ENCODE results near the gene PALM2AKAP2. TPM values are rescaled to one million over a fixed set of nuclear protein-coding genes. Genes with fewer than 3 reads are reported as not detected.

The PALM2AKAP2 gene
- total RNA-seq, 1 donor from 2014 or later: 38.2 TPM

GRCh38 chr9:109751253-109751652 lies 28.7 kb upstream of the PALM2AKAP2 start:
- H3K36me3 ChIP-seq: no peaks in the 10 kb centered on the region
- H3K27ac ChIP-seq: no peak overlapping the region
- no peaks in the 10 kb centered on the region for H3K9me3 ChIP-seq
- H3K4me1 ChIP-seq: peaks cover 0 to 13% of the 10 kb centered on the region in 2 donors
- no peaks in the 10 kb centered on the region for H3K27me3 ChIP-seq
- DNase-seq (ENCODE audit: low spot score in 2 of 2): no peak
- intact Hi-C loops (cut with DNase I): no loop called here
- TF ChIP-seq CTCF (IDR thresholded peaks at IDR 0.05): no peak
- peak overlapping the region in 1 of 2 donors; percentile 22 for H3K4me3 ChIP-seq

DNA sequence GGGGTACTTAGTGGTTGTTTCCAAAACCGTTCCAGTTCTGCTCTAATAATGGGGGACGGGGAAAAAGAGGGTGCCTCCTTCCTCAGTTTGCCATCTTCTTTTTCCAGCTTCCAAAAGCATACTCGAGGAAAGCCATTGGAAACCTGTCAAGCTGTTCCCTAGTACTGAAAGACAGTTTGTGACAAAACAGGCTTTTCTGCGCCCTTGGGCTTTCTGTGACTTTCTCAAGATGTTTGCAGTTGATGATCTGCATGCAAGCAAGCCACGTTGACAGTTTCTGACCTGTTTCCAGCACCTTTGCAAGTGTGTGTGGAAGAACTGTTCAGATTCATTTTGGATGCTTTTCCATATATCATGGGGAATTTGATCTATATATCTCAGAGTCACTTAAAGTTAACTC lies 26.7 kb upstream of the PALM2AKAP2 start:
- DNase-seq (ENCODE audit: low spot score in 2 of 2): no peak
- TF ChIP-seq CTCF (IDR thresholded peaks at IDR 0.05): no peak
- Histone ChIP-seq H3K4me3 (no peak overlapping the region), H3K9me3 (no peaks in the 10 kb centered on the region), H3K4me1 (peaks cover 0 to 4% of the 10 kb centered on the region in 2 donors), H3K36me3 (no peaks in the 10 kb centered on the region), H3K27ac (no peak overlapping the region), H3K27me3 (no peaks in the 10 kb centered on the region)
- intact Hi-C loops (cut with DNase I): no loop called here

GRCh38 chr9:109755040-109755439 lies 25.0 kb upstream of the PALM2AKAP2 start:
- no peak overlapping the region for H3K27ac ChIP-seq
- no peak overlapping the region for H3K4me3 ChIP-seq
- H3K9me3 ChIP-seq: no peaks in the 10 kb centered on the region
- no peak for DNase-seq (ENCODE audit: low spot score in 2 of 2)
- H3K36me3 ChIP-seq: no peaks in the 10 kb centered on the region
- no peaks in the 10 kb centered on the region for H3K27me3 ChIP-seq
- intact Hi-C loops (cut with DNase I): no loop called here
- TF ChIP-seq CTCF (IDR thresholded peaks at IDR 0.05): no peak
- H3K4me1 ChIP-seq: peaks cover 0 to 4% of the 10 kb centered on the region in 2 donors

GRCh38 chr9:109759589-109759988 lies 20.4 kb upstream of the PALM2AKAP2 start:
- H3K27ac ChIP-seq: no peak overlapping the region
- no peak for TF ChIP-seq CTCF (IDR thresholded peaks at IDR 0.05)
- H3K4me1 ChIP-seq: no peaks in the 10 kb centered on the region
- no peaks in the 10 kb centered on the region for H3K27me3 ChIP-seq
- no peaks in the 10 kb centered on the region for H3K36me3 ChIP-seq
- H3K9me3 ChIP-seq: no peaks in the 10 kb centered on the region
- H3K4me3 ChIP-seq: no peak overlapping the region
- intact Hi-C loops (cut with DNase I): no loop called here
- DNase-seq (ENCODE audit: low spot score in 2 of 2): no peak

- Histone ChIP-seq H3K27me3 (no peaks in the 10 kb centered on the region), H3K9me3 (no peaks in the 10 kb centered on the region), H3K36me3 (no peaks in the 10 kb centered on the region), H3K4me3 (no peak overlapping the region), H3K27ac (no peak overlapping the region), H3K4me1 (peaks cover 6 to 8% of the 10 kb centered on the region in 2 donors)
- TF ChIP-seq CTCF (IDR thresholded peaks at IDR 0.05): no peak
- no peak for DNase-seq (ENCODE audit: low spot score in 2 of 2)
- intact Hi-C loops (cut with DNase I): no loop called here
Observed at GRCh38 chr9:109765278-109765677, 14.7 kb upstream of the PALM2AKAP2 start.

DNA sequence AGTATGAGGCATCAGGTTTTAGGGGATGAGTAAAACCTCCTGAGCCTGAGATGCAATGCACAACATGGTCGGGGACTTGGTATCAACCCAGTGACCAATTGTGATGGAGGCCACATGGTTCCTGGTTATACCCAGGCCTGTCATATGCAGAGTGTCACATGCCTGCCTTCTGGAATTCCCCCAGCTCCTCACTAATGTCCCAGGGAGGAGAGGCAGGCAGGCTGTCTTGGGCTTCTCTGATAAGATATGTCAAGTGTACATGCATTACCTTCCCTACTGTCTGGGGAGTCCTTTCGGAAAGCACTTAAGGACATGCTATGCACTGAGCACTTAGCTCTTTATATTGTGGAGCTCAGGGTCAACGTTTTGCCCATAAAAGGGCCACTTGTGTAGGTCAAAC lies 14.2 kb upstream of the PALM2AKAP2 start:
- Histone ChIP-seq H3K9me3 (no peaks in the 10 kb centered on the region), H3K4me3 (no peak overlapping the region), H3K27me3 (no peaks in the 10 kb centered on the region), H3K27ac (no peak overlapping the region), H3K4me1 (peaks cover 7 to 13% of the 10 kb centered on the region in 2 donors), H3K36me3 (no peaks in the 10 kb centered on the region)
- intact Hi-C loops (cut with DNase I): no loop called here
- TF ChIP-seq CTCF (IDR thresholded peaks at IDR 0.05): no peak
- no peak for DNase-seq (ENCODE audit: low spot score in 2 of 2)

All from ascending aorta (tissue), 2 donors.